ENCODE measurements around the gene XRCC4. TPM values are rescaled to one million over a fixed set of nuclear protein-coding genes. Genes with fewer than 3 reads are reported as not detected.
"Not testable (repeated sequence)": the region's sequence is repeated elsewhere in the genome, so short reads cannot be mapped to it uniquely, and the experiment has no call there.

The XRCC4 gene
- total RNA-seq, 2 experiments from 2014 or later = 9.9 to 10.8 TPM

- ChIA-PET POLR2A (no interaction called here), CTCF (no interaction called here)
Measured at GRCh38 chr5:83323557-83324180, 246.3 kb downstream of the XRCC4 start.

- CTCF ChIA-PET = no interaction called here
Measured at GRCh38 chr5:83331842-83332241, 254.5 kb downstream of the XRCC4 start.

GRCh38 chr5:83337453-83338035, 260.2 kb downstream of the XRCC4 start:
- ChIA-PET POLR2A (no interaction called here), CTCF (no interaction called here)

More at GRCh38 chr5:83331842-83332241, 254.5 kb downstream of the XRCC4 start:
- POLR2A ChIA-PET = no interaction called here

GRCh38 chr5:83340511-83340918, 263.2 kb downstream of the XRCC4 start:
- ChIA-PET CTCF (no interaction called here), POLR2A (no interaction called here)

GRCh38 chr5:83341815-83342334, 264.5 kb downstream of the XRCC4 start:
- POLR2A ChIA-PET = no interaction called here
- CTCF ChIA-PET = no interaction called here

GRCh38 chr5:83342465-83342864, 265.1 kb downstream of the XRCC4 start:
- ChIA-PET CTCF (no interaction called here), POLR2A (no interaction called here)

GRCh38 chr5:83343299-83343698, 266.0 kb downstream of the XRCC4 start:
- ChIA-PET CTCF (no interaction called here), POLR2A (no interaction called here)

GRCh38 chr5:83345423-83345822, 268.1 kb downstream of the XRCC4 start:
- CTCF ChIA-PET = no interaction called here
- POLR2A ChIA-PET = no interaction called here

GRCh38 chr5:83348281-83348780, 271.0 kb downstream of the XRCC4 start:
- POLR2A ChIA-PET = no interaction called here
- CTCF ChIA-PET = no interaction called here

GRCh38 chr5:83353231-83353630, 275.9 kb downstream of the XRCC4 start:
- CTCF ChIA-PET = no interaction called here

GRCh38 chr5:83353774-83354173, 276.4 kb downstream of the XRCC4 start:
- CTCF ChIA-PET = no interaction called here
- POLR2A ChIA-PET = no interaction called here

More at GRCh38 chr5:83353231-83353630, 275.9 kb downstream of the XRCC4 start:
- POLR2A ChIA-PET = no interaction called here

GRCh38 chr5:83354958-83355357, 277.6 kb downstream of the XRCC4 start:
- POLR2A ChIA-PET = no interaction called here
- CTCF ChIA-PET = no interaction called here

GRCh38 chr5:83355482-83356014, 278.2 kb downstream of the XRCC4 start:
- POLR2A ChIA-PET, CTCF ChIA-PET: not testable (repeated sequence)

- CTCF ChIA-PET = no interaction called here
- POLR2A ChIA-PET = no interaction called here
Measured at GRCh38 chr5:83357621-83358231, 280.4 kb downstream of the XRCC4 start.

- POLR2A ChIA-PET = no interaction called here
Measured at GRCh38 chr5:83360573-83360972, 283.2 kb downstream of the XRCC4 start.

GRCh38 chr5:83362526-83362925, 285.2 kb downstream of the XRCC4 start:
- CTCF ChIA-PET = no interaction called here
- POLR2A ChIA-PET = no interaction called here

More at GRCh38 chr5:83360573-83360972, 283.2 kb downstream of the XRCC4 start:
- CTCF ChIA-PET = no interaction called here

GRCh38 chr5:83363111-83363885, 286.0 kb downstream of the XRCC4 start:
- POLR2A ChIA-PET = no interaction called here

GRCh38 chr5:83363886-83364275, 286.5 kb downstream of the XRCC4 start:
- ChIA-PET CTCF (no interaction called here), POLR2A (no interaction called here)

More at GRCh38 chr5:83363111-83363885, 286.0 kb downstream of the XRCC4 start:
- CTCF ChIA-PET = no interaction called here

- ChIA-PET CTCF (no interaction called here), POLR2A (no interaction called here)
Measured at GRCh38 chr5:83364312-83365299, 287.3 kb downstream of the XRCC4 start.
